HG03520 (cell line): ENCODE measurements around the gene COL5A2.

ENCODE experiments used
- ATAC-seq: cut with Tn5 transposase; IDR thresholded peaks from one replicate; pipeline ENCODE4 v1.9.1; 2021; ENCODE audit warnings: mild to moderate bottlenecking, moderate library complexity; ENCODE audit not compliant: unreplicated experiment

Gene COL5A2

GRCh38 chr2:189109921-189110397 is 69.6 kb downstream of the COL5A2 start:
- peak; percentile 91 for ATAC-seq

- no peak for ATAC-seq
These were observed 74.6 kb downstream of the COL5A2 start for GRCh38 chr2:189104934-189105333.

GRCh38 chr2:189102735-189103134 is 76.8 kb downstream of the COL5A2 start:
- no peak for ATAC-seq

GRCh38 chr2:189097934-189098333 is 81.6 kb downstream of the COL5A2 start:
- ATAC-seq = no peak

- no peak for ATAC-seq
These were observed 82.7 kb downstream of the COL5A2 start for GRCh38 chr2:189096769-189097447.

- ATAC-seq = no peak
These were observed 84.5 kb downstream of the COL5A2 start for GRCh38 chr2:189095101-189095500.

GRCh38 chr2:189092936-189093335 is 86.6 kb downstream of the COL5A2 start:
- ATAC-seq = no peak

- no peak for ATAC-seq
These were observed 88.3 kb downstream of the COL5A2 start for GRCh38 chr2:189091253-189091652.

- ATAC-seq = no peak
These were observed 90.9 kb downstream of the COL5A2 start for GRCh38 chr2:189088591-189089205.

GRCh38 chr2:189086710-189087109 is 92.9 kb downstream of the COL5A2 start:
- ATAC-seq = no peak

- ATAC-seq = no peak
These were observed 93.3 kb downstream of the COL5A2 start for GRCh38 chr2:189086250-189086649.

- no peak for ATAC-seq
These were observed 96.0 kb downstream of the COL5A2 start for GRCh38 chr2:189083606-189084005.

- ATAC-seq = no peak
These were observed 96.5 kb downstream of the COL5A2 start for GRCh38 chr2:189083106-189083505.

GRCh38 chr2:189082376-189082975 is 97.1 kb downstream of the COL5A2 start:
- no peak for ATAC-seq

GRCh38 chr2:189076572-189076971 is 103.0 kb downstream of the COL5A2 start:
- no peak for ATAC-seq

GRCh38 chr2:189076120-189076519 is 103.4 kb downstream of the COL5A2 start:
- no peak for ATAC-seq

GRCh38 chr2:189074506-189074905 is 105.1 kb downstream of the COL5A2 start:
- no peak for ATAC-seq

GRCh38 chr2:189072036-189072435 is 107.5 kb downstream of the COL5A2 start:
- ATAC-seq = no peak

GRCh38 chr2:189069855-189070619 is 109.5 kb downstream of the COL5A2 start:
- no peak for ATAC-seq

- no peak for ATAC-seq
These were observed 113.5 kb downstream of the COL5A2 start for GRCh38 chr2:189066037-189066436.

- ATAC-seq = no peak
These were observed 119.4 kb downstream of the COL5A2 start for GRCh38 chr2:189060096-189060642.
